Right forelimb (tissue), 1 donor: ENCODE results near the gene COBL.

ENCODE experiments used
- DNase-seq: peaks from one replicate; pipeline ENCODE4 v3.0.0-alpha.2; 2018

The COBL gene

DNA sequence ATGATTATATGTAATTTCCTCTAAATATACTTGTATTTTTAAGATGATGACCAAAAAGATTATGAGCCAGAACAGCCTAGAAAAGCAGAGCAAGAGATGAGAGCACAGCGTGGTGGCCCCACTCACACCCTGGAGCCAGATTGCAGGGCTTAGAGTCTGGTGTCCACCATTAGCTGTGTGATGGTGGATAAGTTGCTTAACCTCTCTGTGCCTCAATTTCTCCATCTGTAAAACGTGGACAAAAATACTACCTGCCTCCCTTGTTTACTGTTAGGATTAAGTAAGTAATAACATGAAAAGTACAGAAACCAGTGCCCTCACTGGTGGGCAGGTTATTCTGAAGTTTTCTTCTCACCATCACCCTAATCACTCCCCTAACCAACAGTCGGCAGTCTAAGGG is 212.3 kb downstream of the COBL start:
- no peak for DNase-seq

DNA sequence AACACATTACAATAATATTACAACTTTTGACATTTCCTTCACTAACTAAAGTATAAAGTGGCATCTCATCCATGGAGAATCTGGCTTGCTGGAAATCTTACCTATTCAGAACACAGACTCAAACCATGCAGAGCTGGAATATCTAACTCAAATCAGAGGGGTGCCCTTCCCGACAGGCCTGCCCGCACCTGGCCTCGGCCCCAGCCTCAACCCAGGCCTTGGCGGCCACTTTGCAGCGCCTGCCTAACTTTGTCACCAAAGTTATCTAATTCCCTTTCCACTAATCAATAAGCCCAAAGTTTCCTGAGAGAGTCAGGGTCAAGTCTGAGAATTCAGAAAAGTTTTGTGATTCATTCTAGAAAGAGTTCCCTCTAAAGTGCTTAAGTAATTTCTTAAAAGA is 212.9 kb downstream of the COBL start:
- no peak for DNase-seq

DNA sequence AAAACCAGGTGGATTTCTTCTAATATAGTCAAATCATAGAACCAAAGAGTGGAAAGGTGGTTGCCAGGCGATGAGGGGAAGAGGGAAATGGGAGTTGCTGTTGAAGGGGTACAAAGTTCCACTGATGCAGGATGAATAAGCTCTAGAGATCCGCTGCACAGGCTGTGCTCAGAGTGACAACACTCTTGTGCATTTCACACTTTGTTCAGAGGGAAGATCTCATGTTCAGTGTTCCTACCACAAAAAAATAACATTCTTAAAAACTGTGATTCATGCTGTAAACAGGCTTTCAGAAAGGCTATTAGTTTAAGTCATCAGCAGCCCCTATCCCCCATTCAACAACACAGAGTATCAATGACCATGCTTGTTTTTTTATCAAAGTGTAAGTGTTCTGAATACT is 213.8 kb downstream of the COBL start:
- no peak for DNase-seq

DNA sequence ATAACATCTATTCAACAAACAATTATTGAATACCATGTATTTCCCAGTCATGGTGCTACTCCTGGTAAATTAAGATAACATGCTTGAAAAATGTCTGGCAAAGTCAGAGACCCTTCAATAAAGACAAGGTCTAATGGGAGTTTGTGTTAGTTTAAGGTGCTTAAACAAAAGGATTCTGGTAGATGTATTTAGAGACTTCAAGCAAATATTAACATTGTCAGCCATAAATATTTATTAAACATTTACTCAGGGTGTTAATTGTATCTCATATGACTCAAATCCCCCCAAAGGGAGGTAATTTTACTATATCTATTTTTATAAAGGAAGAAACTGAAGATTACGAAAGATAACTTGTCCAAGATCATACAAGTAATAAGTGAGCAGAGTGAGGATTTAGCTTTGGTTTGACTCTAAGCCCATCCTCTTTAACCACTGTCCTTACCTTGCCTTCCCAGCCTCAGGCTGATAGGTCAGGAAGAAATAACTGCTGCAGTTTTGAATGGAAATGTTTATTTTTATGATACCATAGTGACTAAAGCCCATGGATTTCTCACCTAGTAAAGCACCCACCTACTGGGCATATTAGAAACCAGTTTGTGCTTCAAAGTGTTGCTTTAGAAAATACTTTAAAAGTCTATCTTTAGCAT is 215.4 kb downstream of the COBL start:
- no peak for DNase-seq

DNA sequence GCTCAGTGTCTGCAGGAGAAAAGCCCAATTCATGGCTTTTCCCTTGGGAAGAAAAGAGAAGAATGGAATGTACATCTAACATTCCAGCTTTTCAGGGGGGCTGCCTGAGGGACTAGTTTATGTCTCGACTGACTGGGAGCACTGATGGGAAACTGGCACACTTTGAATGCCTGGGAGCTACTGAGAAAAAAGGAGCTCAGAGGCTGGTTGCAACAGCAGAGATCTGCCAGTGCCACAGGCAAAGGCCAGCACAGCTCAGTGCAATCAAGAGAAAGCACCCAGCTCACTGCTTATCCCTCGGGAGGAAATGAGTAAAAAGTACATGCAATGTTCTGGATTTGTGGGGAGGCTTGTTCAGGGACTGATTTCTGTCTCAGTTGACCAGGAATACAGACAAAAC is 226.2 kb downstream of the COBL start:
- DNase-seq: no peak

DNA sequence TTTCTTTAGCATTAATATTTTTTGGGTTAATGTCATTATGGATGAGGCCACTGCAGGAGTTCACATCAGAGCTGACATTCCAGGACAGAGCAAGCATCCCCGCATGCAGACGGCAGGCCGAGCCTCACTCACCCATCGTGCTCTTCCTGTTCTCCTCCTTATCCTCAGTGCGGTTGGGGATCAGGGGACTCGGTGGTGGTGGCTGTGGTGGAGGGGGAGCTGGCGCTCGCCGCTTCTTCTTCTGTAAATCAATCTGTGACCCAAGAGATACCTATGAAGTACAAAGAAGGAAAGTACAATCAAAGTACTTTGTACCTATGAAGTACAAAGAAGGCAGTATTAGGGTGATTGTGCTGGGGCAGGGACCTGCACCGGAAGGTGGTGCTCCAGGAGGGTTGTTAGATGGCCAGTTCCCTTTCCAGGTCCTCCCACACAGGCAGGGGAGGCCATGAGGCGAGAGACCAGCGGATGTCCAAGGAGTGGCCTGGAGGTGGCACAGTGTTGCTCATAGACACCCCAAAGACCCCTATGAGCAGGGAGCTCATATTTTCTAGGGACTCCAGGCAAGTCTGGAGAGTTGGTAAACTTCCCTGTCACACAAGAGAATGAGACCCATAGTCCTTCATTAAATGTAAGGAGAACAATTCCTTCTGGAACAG is 231.4 kb downstream of the COBL start:
- no peak for DNase-seq

DNA sequence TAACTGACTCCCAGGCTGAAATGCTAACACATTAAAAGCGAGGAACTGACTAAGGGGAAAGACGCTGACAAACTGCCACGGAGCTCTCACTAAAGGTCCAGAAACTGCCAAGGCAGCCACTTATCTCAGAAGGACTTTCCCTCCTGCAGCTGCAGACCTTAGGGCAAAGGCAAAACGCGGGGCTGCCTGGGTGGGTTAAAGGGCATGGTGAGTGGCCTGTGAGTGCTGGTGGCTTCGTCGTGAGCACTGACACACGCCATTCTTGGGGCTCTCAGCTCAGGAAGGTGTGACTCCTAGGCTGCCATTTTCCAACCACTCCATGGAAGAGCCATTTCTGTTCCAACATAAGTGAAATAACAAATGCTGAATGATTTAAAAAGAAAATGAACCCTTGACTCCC is 232.5 kb downstream of the COBL start:
- no peak for DNase-seq

DNA sequence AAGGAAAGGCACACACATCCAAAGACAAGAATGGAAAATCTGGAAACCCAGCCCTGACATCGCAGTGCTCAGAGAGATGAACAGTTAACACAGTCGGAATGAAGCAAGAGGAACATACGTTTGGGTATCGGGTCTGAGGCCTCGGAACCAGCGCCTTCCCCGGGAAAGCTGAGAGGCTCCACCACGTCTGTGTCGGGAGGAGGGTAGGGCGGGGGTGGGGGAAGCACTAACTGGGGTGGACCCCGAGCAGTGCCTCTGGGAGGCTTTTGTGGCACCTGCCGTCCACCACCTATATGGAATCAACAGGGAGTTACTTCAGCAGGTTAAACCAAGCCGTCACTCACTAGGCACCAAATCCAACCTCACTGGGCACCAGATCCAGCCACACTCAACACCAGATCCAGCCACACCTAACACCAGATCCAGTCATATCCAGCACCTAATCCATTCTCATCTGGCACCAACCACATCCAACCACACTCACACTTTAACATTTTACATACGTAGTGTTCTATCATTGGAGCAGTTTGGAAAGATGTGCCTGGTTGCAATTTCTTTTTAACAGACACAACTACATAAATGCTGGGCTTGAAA is 233.6 kb downstream of the COBL start:
- DNase-seq: no peak

DNA sequence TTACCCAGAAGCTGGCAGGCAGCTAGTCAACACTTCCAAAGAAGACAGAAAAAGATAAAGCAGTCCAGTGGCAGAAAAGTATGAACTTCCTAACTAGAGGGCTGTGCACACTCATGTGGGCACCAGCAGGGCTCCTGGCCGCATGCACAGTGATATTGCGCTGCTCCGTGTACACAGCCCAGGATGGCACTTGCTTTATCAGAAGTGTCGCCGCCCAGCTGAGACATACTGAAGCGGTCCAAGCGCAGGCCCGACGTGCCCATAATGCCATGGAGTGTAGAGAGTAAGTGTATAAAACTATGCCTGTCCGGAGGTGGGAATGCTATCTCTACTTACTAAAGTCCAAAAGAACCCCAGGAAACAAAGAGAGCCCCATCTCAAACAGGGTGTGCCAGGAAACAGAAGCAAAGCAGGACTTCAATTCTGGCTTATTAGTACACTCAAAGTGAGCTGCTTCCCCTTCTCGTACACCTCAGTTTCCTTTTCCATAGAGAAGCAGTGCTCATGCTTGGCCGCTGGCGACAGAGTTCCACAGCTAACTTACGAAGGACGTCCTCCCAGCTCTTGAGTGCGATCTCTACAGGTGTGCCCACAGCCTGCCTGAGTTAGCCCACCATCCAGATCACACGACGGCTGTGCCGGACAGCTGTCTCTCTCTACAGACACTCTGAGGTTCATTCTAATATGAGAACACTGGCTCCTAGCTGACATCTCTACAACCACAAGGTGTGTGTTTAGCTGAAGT is 234.3 kb downstream of the COBL start:
- DNase-seq: no peak

DNA sequence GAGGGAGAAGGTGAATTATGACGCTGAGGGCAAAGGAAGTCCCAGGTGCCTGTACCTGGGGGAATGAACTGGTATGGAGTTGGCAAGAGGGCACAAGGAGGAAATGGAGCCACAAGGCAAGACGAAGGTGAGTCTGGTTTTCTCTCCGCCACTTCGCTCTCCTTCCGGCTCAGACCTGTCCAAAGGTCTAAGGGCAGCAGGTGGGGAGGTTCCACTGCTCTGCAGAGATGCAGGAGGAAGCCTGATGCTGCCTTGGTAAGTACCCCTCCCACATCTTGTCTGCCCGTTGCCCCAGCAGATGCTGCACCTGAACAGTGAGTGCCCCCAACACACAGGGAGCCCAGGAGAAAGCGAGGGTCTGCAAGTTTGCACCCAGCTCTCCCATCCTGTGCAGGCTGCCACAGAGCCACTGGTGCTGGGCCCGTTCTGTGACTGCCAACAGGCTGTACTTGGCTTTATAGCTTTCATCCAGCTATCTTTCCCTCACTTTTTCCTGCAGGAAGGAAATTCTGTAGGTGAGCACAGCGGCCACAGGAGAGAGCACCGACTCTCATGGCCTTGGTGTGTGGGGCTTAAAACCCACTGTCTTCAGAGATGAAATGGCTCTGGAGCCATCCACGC is 235.2 kb downstream of the COBL start:
- DNase-seq: no peak

DNA sequence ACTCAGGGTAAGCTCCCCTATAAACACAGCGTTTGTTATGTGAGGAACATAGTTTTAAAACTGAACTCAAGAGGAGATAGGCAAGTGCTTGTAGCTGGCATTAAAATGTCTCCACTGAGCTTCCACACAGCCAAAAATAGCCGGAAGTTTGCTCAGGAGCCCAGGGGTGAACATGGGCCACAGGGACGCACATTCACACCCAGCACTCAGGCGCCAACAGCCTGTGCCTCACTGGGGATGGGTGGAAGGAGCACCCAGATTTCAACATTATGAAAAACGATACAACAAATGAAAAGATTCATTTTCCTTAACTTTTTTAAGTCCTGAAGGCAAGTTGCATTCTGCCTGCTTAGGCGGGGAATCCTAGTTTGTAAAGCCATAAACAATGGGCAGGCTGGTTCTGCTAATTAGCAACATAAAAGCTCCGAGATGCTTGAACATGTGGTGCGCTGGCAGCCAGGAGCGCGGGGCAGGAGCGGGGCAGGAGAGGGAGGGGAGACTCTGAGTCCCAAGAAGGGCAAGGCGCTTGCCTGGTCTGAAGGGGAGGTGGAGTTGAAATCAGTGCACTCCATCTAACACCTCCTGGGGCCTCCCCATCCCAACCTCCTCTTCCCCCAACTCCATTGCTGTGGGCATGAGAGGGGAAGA is 235.9 kb downstream of the COBL start:
- no peak for DNase-seq

DNA sequence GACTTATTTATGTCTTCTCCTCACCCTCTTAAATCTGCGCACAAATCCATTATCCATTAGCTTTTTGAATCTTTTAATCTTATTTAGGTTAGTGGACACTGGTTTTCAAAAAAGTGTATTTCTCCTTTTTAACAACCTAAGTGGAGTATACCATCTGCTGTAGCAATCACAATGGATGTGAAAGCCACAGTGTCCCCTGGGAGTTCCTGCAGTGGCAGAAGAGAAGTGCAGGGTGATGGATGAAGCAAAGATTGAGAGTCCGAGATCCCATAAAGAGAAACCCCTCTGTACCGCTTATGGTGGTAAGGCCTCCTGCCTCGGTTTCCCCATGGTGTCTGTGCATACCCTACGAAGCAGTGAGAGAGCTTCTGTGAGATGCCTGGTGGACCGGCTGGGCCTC is 236.4 kb downstream of the COBL start:
- DNase-seq: no peak

DNA sequence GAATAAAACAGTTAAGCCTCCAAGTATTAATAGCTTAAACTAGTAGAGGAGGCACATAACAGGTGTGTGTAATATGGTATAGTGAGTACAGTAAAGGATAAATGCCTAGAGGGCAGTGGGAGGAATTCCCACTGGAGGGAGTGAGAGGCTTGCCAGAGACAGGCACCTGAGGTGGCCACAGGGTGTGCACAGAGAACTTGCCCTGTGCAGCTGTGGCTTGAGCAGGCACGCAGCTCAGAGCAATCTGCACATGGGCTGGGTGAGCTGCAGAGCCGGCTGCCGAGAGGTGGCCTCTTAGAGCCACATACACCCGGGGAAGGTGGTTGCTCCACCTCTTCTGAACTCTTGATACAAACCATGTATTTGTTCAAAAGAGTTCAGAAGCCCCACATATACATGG is 237.1 kb downstream of the COBL start:
- DNase-seq: no peak

DNA sequence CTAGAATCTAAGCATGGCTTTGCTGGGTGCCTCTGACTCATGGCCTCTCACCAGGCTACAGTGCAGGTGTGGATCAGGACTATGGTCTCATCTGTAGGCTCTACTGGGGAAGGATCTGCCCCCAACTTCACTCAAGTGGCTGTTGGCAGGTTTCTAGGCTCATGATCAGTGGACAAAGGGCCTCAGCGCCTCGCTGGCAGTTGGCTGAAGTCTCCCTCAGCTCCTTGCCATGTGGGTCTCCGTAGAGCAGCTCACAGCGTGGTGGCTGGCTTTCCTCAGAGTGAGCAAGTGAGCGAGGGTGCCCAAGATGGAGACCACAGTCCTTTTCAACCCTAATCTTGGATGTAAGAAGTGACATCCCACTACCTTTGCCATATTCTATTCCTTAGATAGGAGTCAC is 238.0 kb downstream of the COBL start:
- no peak for DNase-seq

DNA sequence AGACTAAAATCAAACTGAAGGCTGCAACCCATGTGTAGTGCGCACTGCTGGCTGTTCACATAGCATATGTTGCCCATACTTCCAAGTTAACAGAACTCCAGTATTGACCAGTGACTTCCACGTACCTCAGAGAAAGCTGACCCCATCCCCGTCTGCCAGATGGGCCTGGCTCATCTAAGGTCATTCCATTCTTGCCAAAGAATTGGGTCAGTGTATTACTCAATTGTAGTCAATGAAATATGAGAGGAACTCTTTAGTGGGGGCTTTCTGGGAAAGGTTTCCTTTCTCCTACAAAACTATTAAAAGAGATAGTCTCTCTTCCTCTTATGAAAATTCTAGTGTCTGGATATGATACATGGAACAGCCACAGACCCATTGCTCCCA is 238.6 kb downstream of the COBL start:
- DNase-seq: no peak

DNA sequence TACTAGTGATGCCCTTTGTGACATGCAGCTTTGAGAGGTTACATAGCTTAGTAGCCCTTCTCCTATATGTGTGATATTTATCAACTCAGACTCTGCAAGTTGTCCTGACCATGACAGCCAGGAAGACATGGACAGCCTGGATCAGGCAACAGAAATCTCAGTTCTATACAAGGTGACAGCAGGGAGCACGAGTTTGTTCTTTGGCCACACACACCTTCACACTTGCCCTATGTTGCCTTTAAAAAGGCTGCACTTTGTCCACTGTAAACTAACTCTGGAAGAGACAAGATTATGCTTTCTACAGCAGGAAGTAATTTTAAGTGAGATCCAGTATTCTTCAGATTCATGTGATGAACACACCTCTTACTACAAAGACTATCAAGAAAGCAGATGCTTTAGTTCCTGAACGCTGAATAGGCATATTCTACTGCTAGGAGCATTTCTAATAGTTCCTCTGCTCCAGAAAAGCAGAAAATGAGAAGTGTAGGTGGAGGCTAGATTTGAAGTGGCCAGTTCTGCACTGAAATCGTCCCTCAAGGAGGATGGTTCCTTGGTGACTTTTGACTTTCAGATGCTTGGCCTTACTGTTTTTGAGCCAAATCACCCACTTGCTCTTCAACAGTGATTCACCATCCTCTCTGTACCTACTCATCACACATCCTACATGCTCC is 239.2 kb downstream of the COBL start:
- no peak for DNase-seq

DNA sequence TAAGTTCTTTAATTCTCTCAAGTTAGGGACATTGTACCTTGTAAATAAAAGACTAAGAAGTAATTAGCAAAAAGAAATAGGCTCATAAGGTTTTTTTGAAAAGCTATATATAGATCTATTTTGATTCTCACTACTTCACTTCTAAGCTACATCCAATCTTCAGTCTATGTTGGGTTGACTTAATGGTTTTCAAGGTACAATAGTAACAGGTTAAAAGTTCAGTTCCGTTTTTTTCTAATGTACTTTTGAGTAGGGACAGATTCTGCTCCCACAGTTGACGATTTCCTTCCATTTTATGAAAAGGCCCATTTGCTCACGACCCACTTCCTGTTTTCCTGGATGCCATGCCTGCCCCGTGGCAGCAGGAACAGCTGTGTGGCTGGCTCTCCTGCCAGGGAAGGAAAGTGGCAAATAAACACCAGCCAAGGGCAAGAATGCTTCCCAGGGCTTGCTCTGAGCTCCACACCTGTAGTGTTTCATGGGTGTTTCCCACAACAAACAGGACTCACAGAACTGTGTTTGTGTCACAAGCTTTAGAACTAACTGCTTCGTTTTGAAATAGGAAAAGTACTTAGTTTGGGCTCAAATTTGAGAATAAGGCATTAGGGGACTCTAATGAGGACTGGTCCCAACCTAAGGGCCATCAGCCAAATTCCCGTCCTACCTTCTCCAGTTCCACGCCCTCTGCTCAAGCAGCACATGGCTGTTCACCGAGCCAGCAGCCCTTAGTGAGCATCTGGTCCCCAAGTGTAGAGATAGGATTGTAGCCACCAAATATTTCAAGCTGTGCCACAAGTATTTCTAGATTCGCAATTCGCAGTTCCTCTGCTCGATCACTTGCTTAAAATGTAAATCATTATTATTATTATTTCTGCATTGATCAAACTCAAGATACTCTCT is 240.7 kb downstream of the COBL start:
- no peak for DNase-seq

DNA sequence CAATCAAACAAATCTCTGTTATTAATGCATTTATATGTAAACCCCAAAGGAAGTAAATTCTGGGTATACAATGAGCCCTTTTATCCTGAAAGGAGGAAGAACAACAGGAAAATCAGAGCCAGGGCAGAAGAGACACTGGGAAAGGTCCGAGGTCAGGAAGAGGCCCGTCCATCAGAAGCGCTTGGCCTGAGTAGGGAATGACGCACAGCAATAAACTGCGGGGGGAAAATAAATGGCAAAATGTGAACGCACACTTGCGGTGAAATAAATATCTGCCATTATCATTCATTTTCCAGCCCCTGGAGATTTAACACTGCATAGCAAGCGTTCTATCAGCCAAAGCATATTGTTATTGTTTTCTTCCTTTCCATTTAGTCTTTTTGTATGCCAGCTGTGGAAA is 243.4 kb downstream of the COBL start:
- no peak for DNase-seq

DNA sequence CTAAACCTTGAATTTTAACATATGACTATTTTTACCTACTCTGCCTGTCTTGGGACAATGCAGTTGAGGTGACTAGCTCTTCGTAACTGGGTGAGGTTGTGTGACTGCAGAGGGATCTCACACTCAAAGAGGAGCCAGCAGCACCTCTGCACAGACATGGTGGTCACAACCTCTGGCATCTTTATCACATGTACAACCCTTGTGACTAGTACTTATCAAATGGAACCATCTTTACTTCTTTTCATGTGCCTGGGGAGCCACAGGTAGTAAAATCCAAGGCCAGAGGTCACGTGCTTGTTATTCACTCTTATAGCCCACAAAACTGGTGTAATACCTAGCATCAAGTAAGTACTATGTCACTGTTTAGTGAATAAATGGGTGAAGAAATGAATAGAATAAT is 244.3 kb downstream of the COBL start:
- no peak for DNase-seq

DNA sequence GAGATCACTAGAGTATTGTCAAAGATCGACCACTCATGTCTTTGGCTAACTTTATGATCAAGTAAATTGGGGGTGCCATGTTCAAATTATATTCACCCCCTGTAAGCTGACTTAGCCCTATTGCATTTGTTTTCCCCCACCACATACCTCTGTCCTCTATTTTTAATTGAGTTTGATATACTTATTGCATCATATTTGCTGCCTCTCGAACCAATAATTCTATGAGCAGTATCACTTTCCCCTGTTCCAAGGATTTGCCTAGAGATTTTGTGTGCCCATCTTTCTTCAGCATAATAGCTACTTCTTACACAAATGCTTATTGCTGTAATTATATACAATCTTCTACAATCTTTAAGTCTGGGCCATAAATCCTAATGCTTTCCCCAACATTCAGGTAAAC is 245.2 kb downstream of the COBL start:
- DNase-seq: no peak

DNA sequence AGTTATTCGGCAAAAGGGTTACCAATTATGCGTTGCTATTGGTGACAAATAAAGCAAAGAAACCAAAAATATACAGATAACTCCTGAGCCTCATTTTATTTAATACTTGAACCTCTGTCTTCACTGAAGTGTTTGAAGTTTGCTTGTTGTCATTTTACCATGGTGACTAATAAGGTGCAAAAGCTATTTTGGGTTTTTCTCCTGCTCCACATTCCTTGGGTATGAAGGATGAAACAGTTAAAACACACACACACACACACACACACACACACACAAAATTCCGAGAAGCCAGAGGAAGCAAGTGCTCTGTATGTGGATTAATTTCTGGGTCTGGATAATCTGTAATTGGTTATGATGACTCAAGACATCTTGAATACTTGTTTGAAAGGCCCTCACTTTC is 246.5 kb downstream of the COBL start:
- DNase-seq: no peak
